Stomach (tissue), 4 donors: ENCODE data around the gene ZNF391.

ENCODE experiments used
- CTCF ChIP-seq, 7 experiments: fragments of 450-650 bp in 4 of 7; fragments of 200-600 bp in 3 of 7; sonication (generic) in 3 of 7; IDR thresholded peaks; one replicate each; pipeline ENCODE4 v1.5.1; 2016 to 2019; ENCODE audit warnings: antibody characterized with exemption in 7 of 7, control low read depth in 2 of 7, mild to moderate bottlenecking in 1 of 7
- POLR2A ChIP-seq, 4 donors: fragments of 450-650 bp; IDR thresholded peaks; one replicate each; pipeline ENCODE4 v1.6.1; 2016; ENCODE audit warnings: antibody characterized with exemption in 4 of 4, control low read depth in 2 of 4, mild to moderate bottlenecking in 1 of 4, moderate library complexity in 1 of 4
- POLR2AphosphoS5 ChIP-seq, 3 donors: sonication (generic); formaldehyde crosslinking; IDR thresholded peaks; one replicate each; pipeline ENCODE4 v1.6.1; 2016; ENCODE audit warnings: antibody characterized with exemption in 3 of 3

GRCh38 chr6:27383481-27383880, 5.1 kb upstream of the ZNF391 start:
- TF ChIP-seq CTCF (IDR thresholded peaks at IDR 0.05) (no peak), POLR2A (IDR thresholded peaks at IDR 0.05) (no peak), POLR2AphosphoS5 (IDR thresholded peaks at IDR 0.05) (no peak)
